Measurements from ENCODE around the gene NPAS3.

The NPAS3 gene

DNA sequence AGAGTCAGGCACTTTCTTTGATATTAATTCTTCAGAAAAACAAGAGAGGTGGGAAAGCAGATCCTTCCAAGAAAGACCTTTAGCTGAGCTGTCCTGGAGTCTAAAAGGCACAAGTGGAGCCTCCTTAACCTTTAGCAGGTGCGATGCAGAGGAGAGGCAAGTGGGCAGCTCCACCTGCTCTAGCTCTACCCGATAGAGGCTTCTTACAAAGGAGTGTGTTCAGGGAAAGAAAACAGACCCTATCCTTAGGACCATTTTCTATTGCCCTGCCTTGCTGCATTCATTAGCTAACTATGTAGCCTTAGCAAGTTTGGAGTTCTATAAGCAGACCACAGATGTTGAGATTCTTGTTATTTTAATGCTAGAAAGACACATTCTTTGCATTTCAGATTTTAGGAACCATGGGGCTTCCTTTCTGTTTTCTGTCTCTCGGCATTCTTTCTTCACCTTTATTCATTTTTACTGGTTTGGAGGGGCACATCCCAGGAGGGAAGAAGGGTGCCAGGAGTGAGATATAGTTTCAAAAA, 797.7 kb downstream of the NPAS3 start:
- DNase-seq = no peak

DNA sequence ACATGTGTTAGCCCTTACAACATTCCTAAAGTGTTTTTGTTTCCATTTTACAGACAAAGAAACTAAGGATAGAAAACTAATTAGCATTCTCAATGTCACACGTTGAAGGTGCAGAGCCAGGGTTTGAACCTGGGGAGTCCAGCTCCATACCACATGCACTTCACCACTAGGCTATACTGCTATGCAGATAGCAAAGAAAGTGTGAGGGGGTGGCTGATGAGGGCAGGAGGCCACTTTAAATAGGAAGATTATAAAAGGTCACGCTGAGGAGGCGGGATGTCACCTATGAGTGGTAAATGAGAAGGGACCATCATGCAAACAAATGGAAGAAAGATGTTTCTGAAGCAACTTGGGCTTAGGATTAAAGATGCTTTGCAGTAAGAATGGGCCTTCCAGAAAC, 798.3 kb downstream of the NPAS3 start:
- DNase-seq = no peak

DNA sequence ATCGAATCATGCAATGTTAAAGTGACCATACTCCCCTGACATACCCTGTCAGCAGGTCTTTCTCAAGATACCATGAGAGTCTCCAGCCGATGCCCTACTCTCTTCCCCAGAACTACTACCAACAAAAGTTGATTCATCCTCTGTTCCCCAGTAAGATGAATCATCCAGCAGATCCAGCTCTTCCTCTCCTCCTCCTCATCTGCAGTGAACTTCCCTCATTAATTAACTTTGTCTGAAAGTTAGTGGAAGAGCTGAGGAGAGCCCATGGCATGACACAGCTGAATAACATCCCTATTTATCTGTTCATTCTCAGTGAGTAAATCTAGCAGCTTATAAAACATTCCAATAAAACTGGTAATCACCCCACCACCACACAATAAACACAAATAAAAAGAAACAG, 798.8 kb downstream of the NPAS3 start:
- DNase-seq = no peak

DNA sequence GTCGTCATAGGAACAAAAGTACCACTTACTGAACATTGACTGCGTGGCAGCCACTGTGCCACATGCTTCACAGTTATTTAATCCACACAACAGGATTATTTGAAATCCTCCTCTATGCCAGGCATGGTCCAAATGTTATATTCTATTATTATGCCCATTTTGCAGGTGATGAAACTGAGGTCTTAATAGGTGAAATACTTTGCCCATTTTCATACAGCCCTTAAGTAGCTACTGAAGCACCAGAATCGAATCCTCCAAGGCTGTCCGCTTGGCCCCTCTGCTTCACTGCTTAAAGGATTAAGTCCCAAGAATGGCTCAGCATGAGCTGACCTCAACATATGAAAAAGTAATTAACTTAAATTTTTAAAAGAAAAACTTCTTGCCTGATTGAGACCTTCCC, 799.4 kb downstream of the NPAS3 start:
- DNase-seq = no peak

DNA sequence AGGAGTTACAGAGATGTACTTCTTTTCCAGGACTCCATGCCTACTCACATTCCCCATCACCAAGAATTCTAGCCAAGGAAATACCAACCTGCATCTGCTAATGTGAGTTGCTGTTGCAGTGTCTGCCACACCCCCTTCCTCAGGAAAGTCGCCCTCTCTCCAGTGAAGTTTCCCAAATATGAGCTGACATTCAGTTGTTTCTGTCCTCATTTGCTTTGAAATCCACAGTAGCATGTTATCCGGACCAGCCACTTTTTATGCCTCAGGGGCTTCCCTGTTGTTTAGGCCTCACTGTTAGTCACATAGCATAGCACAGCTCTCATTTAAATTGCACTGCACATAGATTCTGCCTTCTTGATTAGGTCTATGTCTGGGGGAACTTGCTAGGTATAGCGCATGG, 799.8 kb downstream of the NPAS3 start:
- no peak for DNase-seq

DNA sequence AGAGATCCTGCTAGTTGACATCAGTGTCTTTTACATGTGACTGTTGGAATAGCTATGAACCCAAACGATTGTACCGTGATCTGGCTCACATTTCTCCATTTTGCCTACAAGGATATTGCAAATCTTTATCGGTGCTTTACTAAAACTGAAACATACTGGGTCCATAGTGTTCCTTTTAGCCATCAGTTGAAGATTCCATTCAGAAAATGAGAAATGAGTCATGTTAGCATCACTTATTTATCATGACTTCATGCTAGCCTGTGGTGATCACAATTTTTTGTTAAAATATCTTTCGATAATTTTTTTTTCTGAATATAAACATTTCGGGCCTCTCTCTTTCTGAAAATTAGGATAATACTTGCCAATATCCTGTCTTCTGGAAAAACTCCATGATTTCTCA, 801.9 kb downstream of the NPAS3 start:
- no peak for DNase-seq

DNA sequence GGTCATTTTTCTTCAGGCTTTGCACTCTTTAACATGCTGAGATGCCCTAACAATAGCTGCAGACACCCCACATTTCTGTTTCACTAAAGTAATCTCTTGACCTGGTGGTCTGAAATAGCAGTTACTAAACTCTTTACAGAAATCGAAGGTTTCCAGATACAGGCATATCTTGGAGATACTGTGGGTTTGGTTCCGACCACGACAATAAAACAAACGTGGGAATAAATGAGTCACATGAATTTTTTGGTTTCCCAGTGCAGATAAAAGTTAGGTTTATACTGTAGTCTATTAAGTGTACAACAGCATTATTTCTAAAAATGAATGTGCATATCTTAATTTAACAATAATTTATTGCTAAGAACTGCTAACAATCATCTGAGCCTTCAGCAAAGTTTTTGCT, 803.5 kb downstream of the NPAS3 start:
- no peak for DNase-seq

DNA sequence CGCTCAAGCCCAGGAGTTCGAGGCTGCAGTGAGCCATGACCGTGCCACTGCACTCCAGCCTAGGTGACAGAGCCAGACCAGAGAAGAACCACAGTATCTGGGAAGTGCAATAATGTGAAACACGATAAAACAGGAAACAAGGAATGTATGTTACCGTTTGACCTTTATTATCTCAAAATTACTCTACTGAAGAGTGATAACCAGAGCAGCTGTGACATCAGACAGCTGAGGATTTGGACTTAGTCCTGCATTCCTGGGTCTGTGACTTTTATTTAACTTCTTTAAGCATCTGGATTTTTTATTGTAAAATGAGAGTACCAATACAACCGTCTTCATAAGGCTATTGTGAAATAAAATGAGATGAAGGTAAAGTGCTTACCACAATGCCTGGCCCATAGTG, 806.5 kb downstream of the NPAS3 start:
- DNase-seq = no peak

DNA sequence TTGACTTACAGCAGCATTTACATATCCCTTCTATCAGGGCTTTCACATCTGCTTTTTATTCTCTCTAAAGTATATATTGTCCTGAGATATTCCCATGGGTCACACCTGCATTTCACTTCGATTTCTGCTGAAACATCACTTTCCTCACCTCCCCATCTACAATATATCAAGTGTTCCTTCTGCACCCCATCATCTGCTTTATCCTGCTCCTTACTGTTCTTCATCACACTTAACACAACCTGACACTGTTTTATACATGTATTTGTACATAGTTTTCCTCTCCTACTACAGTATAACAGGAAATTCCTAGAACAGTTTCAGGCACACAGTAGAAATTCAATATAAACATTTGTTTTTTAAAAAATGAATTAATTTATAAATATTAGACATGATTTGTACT, 809.1 kb downstream of the NPAS3 start:
- no peak for DNase-seq

DNA sequence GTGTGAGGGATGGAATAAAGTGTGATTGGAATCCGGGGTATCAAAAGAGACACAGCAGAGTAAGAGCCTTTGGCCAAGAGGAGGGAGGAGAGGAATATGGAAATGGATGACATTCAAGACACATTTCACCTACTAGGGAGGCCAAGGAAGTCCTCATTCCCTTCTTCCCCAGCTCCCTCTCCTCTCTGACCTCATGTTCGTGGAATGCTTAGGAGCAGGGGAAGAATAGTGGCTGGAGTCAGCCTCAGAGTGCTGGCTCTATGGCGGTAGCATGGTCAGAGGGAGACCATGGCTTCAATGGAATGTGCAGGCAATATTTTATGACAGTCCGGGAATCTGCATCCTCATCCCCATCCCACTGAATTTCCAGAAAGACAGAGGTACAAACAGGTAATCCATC, 815.6 kb downstream of the NPAS3 start:
- no peak for DNase-seq

DNA sequence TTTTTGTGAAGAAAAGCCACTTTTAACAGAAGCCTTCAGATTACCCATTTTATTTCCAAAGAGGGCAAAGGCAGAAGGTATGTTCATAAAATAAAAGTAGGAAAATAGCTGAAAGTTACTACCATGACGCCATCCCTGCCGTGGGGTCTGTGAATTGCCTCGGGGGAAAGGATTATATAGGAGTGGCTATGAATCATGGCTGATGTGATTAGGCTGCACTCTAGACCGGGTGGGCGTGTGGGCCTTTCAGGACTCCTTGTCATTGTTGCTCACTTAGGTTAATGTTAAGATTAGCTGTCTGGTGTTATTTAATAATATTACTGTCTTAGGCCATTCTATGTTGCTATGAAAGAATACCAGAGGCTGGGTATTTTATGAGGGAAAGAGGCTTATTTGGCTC, 816.7 kb downstream of the NPAS3 start:
- DNase-seq = no peak

DNA sequence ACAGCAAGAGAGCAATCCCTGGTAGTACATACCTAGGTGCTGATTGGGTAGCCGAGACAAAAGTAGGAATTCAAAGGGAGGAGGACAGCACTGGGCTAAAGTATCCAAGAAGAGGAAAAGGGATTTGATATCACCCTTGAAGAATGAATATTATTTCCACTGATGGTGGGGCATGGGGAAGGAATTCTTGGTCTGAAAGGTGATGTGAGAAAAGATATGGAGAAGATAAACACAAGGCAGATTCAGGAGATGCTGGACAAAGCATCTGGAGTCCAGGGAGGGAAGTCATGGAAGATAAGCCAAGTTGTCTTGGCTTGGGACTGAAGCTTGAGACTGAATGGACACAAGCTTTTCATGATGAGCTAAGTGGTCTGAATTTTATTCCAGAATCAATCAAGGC, 818.2 kb downstream of the NPAS3 start:
- DNase-seq = no peak

DNA sequence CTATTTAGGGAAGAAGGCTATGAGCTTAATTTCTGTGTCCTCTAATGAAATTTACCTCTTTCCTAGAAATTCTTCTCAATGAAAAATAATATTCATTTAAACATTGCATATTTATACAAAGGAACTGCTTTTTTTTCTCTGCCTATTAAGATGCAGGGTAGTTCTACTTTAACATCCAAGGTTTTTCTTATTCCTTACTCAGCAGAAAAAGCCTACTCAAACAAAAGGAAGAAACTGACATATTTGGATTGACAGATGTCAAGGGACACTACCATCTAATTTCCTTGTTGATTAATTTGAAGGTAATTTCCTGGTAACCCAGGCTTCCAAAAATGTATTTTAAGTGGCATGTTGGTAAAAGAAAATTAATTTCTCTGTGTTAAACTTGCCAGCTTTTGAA, 819.9 kb downstream of the NPAS3 start:
- DNase-seq = no peak

DNA sequence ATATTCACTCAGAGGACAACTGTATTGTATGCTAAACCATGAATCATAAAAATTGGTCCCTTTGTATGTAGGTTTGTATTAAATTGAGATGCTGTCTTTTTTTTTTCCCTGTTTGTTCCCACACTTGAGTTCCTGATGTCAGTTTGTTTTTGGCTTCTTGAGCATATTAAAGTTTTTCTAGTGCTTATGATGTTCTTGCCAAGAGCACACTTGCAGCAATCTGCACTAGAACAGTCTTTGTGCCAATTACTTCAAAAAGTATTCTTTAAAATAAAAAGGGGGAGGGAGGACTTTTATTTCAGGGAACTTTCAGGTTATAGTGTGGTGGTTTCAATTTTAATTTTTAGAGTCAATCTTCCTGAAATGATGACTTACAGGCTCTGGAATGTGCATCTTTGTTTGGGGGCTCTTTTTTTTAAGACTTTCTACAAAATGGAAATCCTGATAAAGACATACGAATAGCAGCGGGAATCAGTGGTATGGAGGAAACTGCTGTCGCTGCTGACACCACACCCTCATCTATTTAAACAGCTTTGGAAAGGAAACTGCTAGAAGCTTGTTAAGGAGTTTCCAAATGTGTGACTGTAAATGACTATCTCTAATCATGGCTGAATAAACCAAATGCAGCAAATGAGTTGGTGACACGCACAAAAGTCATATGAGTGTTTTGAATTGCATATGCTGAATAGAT, 823.6 kb downstream of the NPAS3 start:
- no peak for DNase-seq

DNA sequence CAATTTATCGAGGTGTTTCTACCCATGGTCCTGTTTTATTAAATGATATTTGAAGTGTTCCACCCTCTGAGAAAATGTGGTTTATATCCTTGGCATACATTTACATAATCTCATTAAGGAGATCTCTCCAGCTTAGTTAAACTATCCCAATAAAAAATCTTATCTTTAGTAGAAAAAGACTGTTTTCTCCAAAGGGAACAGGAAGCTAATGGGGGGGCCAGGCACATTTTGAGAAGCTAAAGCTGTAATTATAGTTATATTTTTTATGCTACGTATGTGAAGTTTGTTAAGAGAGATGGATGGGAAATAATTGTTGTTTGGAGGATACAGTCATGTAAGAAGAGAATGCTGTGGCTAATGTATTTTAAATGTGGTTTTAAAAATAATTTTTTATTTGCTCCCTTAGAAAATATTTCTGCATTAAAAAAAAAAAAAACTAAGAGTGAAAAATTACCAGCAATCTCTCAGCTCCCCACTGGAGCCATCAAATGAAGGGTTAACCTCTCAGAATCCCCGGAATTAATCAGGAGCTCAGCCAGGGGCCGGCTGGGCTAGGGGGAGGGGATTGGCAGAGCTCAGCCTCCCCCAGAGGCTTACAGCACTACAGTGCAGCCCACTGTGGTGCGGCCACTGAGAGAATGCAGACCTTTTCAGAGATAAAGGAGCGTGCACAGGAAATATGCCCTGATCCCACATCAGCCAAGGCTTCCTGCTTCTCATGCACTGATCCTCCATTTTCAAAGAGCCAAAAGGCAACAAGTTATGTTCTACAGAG, 826.4 kb downstream of the NPAS3 start:
- DNase-seq = peak; percentile 59

DNA sequence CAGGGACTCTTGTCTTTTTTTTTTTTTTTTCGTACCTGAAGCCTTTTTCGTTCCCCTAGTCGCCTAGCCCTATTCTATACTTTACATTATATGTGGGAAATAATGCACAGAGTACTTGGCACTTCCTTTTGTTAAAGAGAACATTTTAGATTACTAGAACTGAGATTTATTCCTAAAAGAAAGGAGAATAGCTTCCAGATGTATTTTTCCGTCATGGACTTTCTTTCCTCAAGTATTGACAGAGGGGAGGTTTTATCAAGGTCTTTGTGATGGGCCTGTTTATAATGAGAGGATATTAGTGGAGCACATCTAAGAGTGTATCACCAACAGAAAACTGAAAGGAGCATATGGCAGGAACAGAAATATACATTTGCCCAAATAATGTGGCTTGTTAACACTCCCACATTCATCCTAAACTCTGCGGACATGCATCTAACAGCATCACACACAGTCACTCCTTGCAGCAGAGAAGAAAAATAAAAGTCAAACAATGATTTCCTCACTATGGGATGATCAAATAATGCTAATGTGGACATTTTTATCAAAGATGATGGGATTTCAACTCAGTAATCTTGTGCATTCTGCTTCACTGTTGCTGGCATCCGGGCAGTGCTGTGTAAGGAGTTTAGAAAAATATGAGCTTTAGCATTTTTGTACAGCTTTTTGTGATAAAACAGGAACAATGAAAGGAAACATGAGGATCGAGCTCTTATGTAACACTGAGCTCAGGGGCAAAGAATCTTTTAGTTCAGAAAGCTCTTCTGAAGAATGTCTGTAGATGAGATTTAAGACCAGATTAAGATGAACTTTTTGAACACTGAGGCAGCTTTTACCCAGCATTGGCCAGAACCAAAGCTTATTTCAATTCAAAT, 829.1 kb downstream of the NPAS3 start:
- DNase-seq = no peak

DNA sequence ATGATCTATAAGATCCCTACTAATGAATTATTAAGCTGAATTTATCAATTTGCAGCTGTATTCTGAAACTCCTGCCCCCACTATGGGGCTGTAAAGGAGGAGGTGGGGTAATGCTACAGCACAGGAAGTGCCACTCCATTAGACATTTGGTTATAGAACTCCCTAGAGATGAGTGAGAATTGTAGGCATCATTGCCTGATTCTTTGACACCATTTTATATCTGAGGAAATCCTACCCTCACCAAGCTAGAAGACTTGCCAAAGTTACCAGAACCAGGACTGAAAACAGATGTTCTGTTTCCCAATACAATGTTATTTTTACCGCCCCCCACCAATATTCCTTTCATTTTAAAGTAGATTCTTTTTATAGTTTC, 829.8 kb downstream of the NPAS3 start:
- DNase-seq = no peak

DNA sequence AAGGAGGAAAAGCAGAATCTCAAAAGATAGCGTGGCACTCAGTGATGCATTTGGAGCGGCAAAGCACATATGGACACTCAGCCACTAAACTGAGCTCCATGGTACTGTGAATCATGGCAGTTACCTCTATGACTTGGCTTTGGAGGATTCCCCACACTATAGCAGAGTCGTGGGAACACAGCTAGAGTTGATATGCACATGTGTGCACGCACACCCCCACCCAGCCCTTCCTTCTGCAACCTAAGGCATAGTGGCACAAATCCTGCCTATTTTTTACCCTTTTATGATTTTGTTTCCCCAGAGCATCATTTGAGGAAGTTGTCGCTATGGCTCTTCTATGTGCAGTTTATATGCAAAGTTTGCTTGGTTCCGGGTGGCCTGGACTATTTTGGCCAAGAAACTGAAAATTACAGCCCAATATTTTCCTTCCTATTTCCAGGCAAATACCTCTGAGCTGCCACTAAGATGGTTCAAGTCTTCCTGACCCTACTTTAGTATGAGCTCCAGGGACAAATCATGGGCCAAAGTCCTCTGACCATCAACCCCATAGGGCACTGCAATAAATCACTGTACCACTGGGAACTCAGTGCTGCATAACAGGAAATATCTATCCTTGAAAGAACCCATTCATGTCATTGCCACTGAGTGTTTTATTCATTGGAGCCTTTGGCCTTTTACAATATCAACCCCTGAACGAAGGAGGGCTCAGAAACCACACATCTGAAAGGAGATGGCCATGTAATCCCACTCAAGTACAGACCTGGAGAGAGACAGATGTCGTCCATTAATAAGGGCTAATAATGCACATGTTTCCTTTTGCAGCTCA, 834.7 kb downstream of the NPAS3 start:
- DNase-seq = no peak

DNA sequence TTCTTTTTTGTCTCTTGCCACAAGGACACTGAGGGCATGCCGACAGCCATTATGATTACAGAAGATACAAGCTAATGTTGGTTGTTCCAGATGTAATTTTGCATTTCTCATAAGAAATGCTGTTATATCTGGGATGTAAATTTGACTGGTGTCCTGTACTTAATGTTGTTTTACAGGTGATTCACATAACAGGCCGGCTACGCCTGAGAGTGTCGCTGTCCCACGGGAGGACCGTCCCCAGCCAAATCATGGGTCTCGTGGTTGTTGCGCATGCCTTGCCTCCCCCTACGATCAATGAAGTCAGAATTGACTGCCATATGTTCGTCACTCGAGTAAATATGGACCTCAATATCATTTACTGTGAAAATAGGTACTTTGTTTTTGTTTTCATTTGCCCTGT, 835.5 kb downstream of the NPAS3 start:
- DNase-seq = no peak

DNA sequence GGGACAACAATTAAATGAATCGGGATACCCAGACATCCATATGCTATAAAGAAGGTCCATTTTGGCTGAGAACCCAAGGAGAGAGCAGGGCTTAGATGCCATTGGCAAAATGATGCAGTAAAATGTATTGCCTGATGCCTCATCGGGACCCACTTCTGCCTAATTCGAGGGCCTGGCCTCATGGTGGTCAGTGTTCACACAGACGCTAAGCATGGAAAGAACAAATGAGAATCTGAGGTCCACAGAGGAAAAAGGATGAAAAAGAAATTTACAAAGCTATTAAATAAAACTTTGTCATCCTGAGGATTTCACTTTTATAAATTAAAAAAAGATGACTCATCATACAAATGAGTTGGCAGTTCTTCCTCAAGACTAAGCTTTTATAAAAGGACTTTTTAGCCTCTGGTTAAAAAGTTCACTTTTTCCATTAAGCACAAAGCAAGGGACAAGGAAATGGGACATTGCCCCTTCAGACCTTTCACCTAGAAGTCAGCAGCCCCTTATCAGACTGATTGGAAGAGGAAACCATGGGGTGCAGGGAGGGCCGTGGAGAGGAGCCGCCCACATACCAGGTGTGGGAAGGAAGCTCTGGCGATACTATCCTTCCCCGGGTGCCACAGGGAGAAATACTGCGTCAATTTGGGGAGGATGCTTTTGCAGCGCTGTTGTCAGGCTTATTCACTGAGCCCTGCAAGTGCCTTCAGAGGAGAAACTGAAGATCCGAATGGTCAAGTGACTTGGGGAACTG, 836.2 kb downstream of the NPAS3 start:
- no peak for DNase-seq

DNA sequence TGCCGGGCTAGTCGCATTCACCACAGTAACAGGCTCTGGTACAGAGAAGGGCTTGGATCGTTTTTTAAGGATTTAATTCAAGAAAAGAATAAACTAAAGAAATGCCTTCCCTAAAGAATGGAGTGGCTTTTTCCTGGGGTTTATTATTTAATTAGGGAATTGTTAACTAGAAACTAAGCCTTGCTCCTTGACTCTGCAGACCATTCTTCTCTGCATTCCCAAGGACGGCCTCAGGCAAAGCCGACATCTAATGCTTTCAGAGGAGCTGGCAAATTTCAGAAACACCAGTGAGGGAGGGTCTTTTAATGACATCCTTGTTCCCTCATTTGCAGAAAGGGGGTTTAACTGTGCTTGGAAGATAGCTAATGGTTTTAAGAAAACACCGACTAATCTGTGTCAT, 838.2 kb downstream of the NPAS3 start:
- no peak for DNase-seq

DNA sequence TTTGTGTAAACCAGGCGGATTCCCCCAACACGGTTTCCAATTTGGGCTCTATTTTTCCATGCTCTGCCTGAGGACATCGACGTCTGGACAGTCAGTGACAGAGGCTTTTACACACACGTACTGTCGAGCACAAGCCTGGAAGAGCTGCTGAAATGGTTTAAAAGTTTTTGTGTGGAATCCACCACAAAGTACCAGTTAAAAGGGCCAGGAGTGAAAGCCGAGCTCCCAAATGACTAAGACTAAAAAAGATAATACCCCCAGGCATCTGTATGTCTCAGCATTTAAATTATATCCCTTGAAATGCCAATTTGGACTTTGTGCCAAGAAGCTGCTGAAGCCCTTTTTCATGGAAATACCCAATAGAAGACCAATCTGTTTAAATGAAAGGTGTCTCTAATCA, 839.0 kb downstream of the NPAS3 start:
- DNase-seq = no peak
